ENCODE results near the gene OR4C5. TPM values are rescaled to one million over a fixed set of nuclear protein-coding genes. Genes with fewer than 3 reads are reported as not detected.
"Not testable (repeated sequence)": the region's sequence is repeated elsewhere in the genome, so short reads cannot be mapped to it uniquely, and the experiment has no call there.

The OR4C5 gene
- polyA plus RNA-seq (2012; ENCODE audit: missing spikeins), result not detected

- DNase-seq (ENCODE audit: insufficient read length), result no peak
- FAIRE-seq, result peak; percentile 5
- no peak for TF ChIP-seq TAF1 (IDR thresholded peaks at IDR 0.05; ENCODE audit: borderline replicate concordance, low read depth, low read length)
- TF ChIP-seq POLR2AphosphoS5 (IDR thresholded peaks at IDR 0.05; ENCODE audit: low read depth, low read length), result no peak
- TF ChIP-seq POLR2A (IDR thresholded peaks at IDR 0.05; ENCODE audit: low read depth, low read length), result no peak
Observed at GRCh38 chr11:48366365-48366764, at the start of gene OR4C5. Gene OR4C5, minus strand, starts transcription at chr11:48366465. Its CDS starts 0 bp downstream, at chr11:48366465.

- TF ChIP-seq POLR2AphosphoS5 (IDR thresholded peaks at IDR 0.05; ENCODE audit: low read depth, low read length) (no peak), TAF1 (IDR thresholded peaks at IDR 0.05; ENCODE audit: borderline replicate concordance, low read depth, low read length) (no peak), POLR2A (IDR thresholded peaks at IDR 0.05; ENCODE audit: low read depth, low read length) (no peak)
- DNase-seq (ENCODE audit: insufficient read length) (no peak), FAIRE-seq (no peak)
Observed at GRCh38 chr11:48384670-48385069, 18.4 kb upstream of the OR4C5 start.

GRCh38 chr11:48384151-48384550 is 17.9 kb upstream of the OR4C5 start:
- FAIRE-seq; DNase-seq (ENCODE audit: insufficient read length): not testable (repeated sequence)

DNA sequence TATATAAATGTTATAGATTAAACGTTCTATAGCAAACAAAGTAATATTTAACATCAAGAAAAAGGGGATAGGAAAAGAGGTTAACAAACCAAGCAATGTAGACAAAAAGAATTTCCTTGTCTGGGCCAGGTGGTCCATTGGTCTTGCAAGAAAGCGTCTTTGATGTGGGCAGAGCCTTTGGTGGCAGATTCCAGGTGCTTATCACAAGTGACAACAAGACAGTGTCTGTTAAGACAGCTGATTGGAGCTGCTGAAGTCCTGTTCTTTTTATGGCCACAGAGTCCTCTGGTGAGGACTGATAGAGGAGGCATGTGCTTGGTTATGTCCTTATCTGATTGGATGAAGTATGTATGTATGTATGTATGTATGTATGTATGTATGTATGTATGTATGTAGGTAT is 5.0 kb downstream of the OR4C5 start:
- DNase-seq (ENCODE audit: insufficient read length); FAIRE-seq: not testable (repeated sequence)

GRCh38 chr11:48354677-48355076 is 11.6 kb downstream of the OR4C5 start:
- TF ChIP-seq POLR2A (IDR thresholded peaks at IDR 0.05; ENCODE audit: low read depth, low read length), result no peak
- no peak for TF ChIP-seq TAF1 (IDR thresholded peaks at IDR 0.05; ENCODE audit: borderline replicate concordance, low read depth, low read length)
- TF ChIP-seq POLR2AphosphoS5 (IDR thresholded peaks at IDR 0.05; ENCODE audit: low read depth, low read length), result no peak
- DNase-seq (ENCODE audit: insufficient read length), result no peak
- FAIRE-seq, result peak; percentile 57

DNA sequence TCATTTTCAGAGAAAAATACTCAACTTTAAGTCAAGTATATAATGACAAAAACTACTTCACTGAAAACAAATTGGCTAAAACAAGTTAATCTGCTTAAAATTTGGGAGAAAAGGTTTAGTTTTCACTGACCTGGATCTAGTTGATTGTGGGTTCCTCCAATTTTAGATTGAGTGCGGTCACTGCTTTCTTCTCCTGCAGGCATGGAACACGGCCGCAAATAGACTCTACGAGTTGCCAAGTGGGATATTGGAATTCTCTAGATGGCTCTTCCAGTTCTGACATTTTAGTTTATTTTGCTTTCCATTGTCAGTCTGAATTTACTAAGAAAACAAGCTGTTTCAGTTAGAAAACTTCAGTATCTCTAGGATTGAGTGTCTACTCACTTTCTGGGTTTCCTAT is 12.3 kb downstream of the OR4C5 start:
- TF ChIP-seq TAF1 (IDR thresholded peaks at IDR 0.05; ENCODE audit: borderline replicate concordance, low read depth, low read length) (no peak), POLR2AphosphoS5 (IDR thresholded peaks at IDR 0.05; ENCODE audit: low read depth, low read length) (no peak), POLR2A (IDR thresholded peaks at IDR 0.05; ENCODE audit: low read depth, low read length) (no peak)
- DNase-seq (ENCODE audit: insufficient read length) (no peak), FAIRE-seq (no peak)

DNA sequence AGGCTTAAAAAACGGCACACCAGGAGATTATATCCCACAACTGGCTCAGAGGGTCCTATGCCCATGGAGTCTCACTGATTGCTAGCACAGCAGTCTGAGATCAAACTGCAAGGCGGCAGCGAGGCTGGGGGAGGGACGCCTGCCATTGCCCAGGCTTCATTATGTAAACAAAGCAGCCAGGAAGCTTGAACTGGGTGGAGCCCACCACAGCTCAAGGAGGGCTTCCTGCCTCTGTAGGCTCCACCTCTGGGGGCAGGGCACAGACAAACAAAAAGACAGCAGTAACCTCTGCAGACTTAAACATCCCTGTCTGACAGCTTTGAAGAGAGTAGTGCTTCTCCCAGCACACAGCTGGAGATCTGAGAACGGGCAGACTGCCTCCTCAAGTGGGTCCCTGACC is 20.0 kb downstream of the OR4C5 start:
- DNase-seq (ENCODE audit: insufficient read length); FAIRE-seq: not testable (repeated sequence)

- DNase-seq (ENCODE audit: insufficient read length); FAIRE-seq: not testable (repeated sequence)
Observed at GRCh38 chr11:48342505-48342904, 23.8 kb downstream of the OR4C5 start.

GRCh38 chr11:48341466-48341865 is 24.8 kb downstream of the OR4C5 start:
- TF ChIP-seq TAF1 (IDR thresholded peaks at IDR 0.05; ENCODE audit: borderline replicate concordance, low read depth, low read length) (no peak), POLR2AphosphoS5 (IDR thresholded peaks at IDR 0.05; ENCODE audit: low read depth, low read length) (no peak), POLR2A (IDR thresholded peaks at IDR 0.05; ENCODE audit: low read depth, low read length) (no peak)
- no peak for FAIRE-seq

DNA sequence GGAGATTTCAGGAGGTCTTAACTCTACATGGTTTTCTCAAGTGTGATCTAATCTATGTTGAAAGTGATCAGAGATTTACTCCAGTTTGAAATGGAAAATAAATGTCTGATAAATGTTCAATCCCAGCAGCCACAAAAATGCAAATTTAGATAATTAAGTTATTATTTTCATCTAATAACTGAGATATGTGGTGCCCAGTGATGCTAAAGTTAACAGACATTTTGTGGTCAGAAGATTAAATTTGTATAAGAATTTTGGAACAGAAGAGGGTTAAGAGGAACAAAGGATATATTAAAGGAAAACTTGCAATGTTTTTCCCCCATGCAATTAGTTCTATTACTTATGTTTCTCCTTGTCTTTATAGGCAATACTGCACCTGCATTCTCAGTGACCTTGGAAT is 41.6 kb downstream of the OR4C5 start, which contains the start of gene OR4C3:
TSS of gene OR4C3 (plus strand) at position 301 of the 400 bp plus-strand sequence. CDS start 102 bp downstream, outside the sequence.
- DNase-seq (ENCODE audit: insufficient read length); FAIRE-seq: not testable (repeated sequence)

More at GRCh38 chr11:48341466-48341865, 24.8 kb downstream of the OR4C5 start:
- DNase-seq (ENCODE audit: insufficient read length), result no peak

DNA sequence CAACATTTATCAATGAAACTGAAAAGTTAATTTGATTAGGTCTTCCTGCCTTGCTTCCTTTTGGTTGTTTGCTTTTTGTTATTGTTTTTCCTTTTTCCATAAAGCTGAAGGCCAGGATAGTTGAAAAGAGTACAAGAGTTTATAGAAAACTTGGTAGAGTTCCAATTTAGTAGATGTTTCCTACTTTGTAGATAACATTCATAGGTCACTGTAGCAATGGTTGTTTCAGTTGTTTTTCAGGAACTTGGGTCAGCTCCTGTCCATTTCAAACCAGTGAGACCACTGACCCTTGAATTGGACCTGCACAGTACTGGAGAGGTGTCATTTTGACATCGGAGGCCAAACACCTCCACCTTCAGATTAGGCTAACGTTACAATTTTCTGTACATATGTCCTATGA is 46.5 kb downstream of the OR4C5 start:
- not testable (repeated sequence) for FAIRE-seq; DNase-seq (ENCODE audit: insufficient read length)

All from GM12892 (cell line).